Measurements from ENCODE around the gene SLAMF7.
"Not testable (repeated sequence)": the region's sequence is repeated elsewhere in the genome, so short reads cannot be mapped to it uniquely, and the experiment has no call there.

SLAMF7 gene

GRCh38 chr1:160774886-160775719 is 36.1 kb downstream of the SLAMF7 start:
- no peak for DNase-seq (ENCODE audit: low spot score)

DNA sequence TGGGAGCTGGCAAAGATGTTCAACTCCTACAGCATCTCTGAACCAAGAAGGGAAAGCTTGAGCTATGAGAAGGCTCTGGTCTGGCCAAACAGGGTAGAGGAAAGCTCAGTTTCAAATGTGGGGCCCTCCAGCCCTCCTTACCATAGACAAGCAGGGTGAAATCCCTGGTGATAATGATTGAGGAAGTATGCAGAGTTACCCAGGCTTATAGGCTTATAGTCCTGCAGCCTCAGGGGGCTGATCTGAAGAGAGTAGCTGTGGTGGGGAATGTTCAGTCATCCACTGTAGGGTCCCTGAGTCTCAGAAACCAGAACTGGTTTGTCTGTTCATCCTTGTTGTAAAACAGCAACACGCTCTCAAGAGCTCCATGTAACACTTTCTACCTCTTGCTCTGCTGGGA is 37.1 kb downstream of the SLAMF7 start:
- no peak for DNase-seq (ENCODE audit: low spot score)

- DNase-seq (ENCODE audit: low spot score): no peak
These were observed 38.5 kb downstream of the SLAMF7 start for GRCh38 chr1:160777486-160778089.

- DNase-seq (ENCODE audit: low spot score): no peak
These were observed 39.9 kb downstream of the SLAMF7 start for GRCh38 chr1:160778976-160779375.

- no peak for DNase-seq (ENCODE audit: low spot score)
These were observed 40.8 kb downstream of the SLAMF7 start for GRCh38 chr1:160779626-160780397.

DNA sequence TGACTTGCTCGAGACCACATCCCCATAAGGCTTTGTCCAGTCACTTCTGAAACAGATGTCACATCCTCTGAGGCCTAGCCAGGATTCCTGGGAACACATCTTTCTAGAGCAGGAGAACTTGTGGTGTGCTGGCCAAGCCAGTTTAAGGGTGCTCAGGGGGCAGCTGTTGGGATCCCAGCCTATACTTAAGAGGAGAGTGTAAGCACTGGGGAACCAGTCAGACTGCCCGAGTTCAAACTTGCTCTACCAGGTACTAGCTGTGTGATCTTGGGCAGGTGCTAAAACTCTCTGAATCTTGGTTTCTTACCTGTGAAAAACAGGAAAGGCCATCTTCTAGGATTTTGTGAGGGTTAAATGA is 41.3 kb downstream of the SLAMF7 start:
- DNase-seq (ENCODE audit: low spot score): no peak

GRCh38 chr1:160781186-160781766 is 42.2 kb downstream of the SLAMF7 start:
- no peak for DNase-seq (ENCODE audit: low spot score)

DNA sequence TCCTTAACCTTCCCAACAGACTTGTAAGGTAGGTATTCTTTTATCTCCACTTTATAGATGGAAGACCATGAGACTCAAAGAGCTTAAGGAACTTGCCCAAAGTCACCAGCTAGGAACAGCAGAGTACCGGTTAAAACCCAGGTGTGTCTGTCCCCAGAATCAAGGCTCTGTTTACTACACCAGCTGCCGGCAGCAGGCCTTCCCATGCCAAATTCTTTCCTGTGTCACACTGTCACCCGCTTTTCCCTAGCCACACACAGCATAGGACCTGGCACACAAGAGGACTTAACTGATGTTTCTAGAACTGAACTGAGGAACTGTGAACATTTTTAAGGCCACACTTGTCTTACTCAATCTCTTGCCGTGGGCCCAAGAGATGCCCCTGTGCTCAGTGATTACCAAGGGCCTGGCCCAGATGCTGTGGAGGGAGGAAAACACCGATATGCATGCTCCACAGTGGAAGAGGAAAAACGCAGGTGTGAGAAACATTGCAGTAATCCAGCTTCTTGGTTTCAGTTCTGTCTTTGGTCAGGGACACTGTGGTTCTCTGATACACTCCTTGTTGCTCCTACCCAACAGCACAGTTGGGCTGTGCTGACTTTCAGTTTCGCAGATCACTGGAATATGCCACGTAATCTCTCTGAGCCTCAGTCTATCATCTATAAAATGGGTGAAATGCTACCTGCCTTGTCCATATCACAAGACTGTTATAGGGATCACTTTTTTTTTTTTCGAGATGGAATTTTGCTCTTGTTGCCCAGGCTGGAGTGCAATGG is 43.1 kb downstream of the SLAMF7 start:
- no peak for DNase-seq (ENCODE audit: low spot score)

DNA sequence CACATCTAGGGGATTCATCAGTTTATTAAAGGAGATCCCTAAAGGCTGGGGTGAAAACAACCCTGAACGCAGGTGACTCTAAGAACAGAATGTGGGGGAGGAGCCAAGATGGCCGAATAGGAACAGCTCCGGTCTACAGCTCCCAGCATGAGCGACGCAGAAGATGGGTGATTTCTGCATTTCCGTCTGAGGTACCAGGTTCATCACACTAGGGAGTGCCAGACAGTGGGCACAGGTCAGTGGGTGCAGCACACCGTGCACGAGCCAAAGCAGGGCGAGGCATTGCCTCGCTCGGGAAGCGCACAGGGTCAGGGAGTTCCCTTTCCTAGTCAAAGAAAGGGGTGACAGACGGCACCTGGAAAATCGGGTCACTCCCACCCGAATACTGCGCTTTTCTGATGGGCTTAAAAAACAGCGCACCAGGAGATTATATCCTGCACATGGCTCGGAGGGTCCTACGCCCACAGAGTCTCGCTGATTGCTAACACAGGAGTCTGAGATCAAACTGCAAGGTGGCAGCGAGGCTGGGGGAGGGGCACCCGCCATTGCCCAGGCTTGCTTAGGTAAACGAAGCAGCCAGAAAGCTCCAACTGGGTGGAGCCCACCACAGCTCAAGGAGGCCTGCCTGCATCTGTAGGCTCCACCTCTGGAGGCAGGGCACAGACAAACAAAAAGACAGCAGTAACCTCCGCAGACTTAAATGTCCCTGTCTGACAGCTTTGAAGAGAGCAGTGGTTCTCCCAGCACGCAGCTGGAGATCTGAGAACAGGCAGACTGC is 44.1 kb downstream of the SLAMF7 start:
- not testable (repeated sequence) for DNase-seq (ENCODE audit: low spot score)

- no peak for DNase-seq (ENCODE audit: low spot score)
These were observed 50.1 kb downstream of the SLAMF7 start for GRCh38 chr1:160789051-160789701.

DNA sequence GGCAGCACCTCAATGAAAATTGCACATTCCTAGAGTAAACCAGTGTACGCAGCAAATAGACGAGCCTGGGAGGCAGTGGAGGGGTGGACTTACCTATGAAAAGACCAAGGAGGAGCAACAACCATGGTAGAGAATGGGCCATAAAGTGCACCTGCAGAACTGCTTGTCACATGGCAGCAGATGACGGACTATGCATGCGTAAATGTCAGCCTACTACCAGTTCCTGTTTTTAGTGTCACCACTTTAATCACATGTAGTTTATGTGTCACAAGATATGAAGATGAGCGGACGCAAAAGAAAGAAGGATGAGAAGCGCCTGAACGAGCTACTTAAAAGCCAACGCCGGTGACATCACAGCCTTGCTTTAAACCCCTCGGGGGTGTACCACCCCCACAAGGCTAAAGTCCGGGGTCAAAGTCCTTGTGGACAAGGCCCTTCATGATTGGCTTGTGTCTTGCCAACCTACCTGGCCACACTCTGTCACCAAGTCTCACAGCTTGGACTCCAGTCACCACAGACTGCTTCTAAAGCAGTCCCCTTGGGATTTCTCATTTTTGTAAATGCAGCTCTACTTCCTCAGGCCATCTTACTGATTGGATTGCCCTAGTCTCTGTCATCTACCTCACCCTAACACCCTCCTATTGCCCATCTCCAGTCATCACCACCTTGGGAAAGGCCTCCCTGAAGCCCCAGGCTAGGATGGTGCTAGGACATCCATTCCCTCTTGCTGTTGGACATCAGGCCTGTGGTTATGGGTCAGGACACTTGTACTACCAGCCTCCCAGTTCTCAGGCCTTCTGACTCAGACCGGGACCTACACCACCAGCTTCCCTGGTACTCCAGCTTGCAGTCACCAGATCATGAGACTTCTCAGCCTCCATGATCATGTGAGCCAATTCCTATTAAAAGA is 50.9 kb downstream of the SLAMF7 start:
- no peak for DNase-seq (ENCODE audit: low spot score)

DNA sequence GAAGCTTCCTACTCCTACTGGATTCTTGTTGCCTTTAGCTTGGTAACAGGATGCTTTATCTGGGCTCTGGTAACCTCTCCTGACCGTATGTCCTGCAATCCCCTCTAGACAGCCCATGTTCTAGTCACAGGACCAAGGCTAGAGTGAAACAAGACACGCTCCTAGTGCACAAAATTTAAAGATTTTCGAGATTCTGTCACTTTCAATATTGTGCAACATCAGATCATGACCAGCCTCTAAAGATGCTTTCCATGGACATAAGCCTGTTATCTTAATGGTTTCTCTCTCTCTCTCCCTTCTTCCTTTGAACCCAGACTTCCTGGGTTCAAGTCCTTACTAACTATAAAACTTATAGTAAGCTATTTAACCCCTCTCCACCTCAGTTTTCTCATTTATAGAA is 55.3 kb downstream of the SLAMF7 start:
- DNase-seq (ENCODE audit: low spot score): no peak

DNA sequence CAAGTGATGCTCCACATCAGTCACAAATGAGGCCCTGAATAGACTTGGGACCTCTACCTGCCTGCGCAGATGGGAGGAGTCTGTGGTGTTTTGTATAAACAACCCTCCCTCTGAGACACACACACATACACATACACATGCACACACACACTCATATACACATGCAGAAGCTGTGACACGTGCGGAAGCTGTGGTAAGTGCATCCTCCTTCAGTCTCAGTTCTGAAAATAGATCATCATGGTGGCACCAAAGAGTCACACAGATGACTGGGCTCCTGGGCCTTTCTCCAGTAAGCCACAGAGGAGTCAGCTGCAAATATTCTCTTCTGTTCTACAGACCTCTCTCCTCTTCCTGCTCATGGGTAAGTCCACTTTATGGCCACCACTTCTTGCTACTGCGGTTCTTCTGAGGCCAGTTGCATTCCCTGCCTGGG is 56.9 kb downstream of the SLAMF7 start, which contains the start of gene LY9:
LY9 (plus strand) TSS at position 224 of the 433 bp plus-strand sequence; CDS start at position 238, 14 bp downstream.
- no peak for DNase-seq (ENCODE audit: low spot score)

DNA sequence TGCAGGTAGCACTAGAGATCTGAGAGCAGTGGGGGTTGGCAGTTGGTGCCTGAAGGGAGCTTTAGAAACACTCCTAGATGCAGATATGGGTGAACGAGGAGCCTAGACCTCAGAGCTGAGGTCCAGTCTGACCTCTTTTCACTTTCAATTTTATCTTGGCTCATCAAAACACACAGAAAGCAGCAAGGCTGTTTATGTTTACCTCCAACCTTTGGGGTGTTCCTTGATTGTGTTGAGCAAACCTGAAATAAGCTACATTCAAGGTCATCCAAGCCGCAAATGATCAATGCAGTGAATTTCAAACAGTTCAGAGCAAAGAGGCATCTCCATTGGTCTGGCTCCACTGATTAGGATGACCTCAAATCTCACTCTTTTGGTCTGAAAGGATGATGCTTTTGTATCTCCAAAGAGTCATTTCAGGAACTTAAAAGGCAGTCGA is 58.2 kb downstream of the SLAMF7 start:
- DNase-seq (ENCODE audit: low spot score): no peak

- no peak for DNase-seq (ENCODE audit: low spot score)
These were observed 58.8 kb downstream of the SLAMF7 start for GRCh38 chr1:160797861-160798273.

DNA sequence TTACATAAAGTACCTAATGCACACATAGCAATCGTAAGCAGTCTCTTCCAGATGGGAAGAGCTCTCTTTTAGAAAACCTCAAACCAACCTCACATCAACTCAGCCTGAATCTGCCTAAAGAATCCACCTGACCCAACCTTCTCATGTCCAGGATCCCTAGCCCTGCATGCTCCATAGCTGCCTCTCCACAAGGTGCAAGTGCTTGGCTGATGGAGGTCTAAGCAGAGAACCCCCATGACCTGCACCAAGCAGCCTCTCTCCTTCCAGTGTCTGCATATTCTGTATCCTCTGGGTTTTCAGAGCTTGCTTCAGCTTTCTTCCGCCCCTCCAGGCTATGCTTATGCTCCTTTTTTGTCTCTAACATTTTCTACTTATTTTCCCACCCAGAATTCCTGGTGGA is 59.4 kb downstream of the SLAMF7 start:
- DNase-seq (ENCODE audit: low spot score): no peak

DNA sequence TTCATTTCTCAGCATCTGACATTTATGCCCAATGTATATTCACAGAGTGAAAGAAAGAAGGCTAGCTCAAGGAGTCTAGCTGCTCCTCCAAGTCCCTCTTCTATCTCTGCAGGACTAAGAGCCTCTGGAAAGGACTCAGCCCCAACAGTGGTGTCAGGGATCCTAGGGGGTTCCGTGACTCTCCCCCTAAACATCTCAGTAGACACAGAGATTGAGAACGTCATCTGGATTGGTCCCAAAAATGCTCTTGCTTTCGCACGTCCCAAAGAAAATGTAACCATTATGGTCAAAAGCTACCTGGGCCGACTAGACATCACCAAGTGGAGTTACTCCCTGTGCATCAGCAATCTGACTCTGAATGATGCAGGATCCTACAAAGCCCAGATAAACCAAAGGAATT is 60.6 kb downstream of the SLAMF7 start:
- DNase-seq (ENCODE audit: low spot score): no peak

GRCh38 chr1:160800142-160800541 is 61.1 kb downstream of the SLAMF7 start:
- no peak for DNase-seq (ENCODE audit: low spot score)

Data from GM03348 (cell line).